Epidermal melanocyte (primary cell): Measurements from ENCODE around the gene SURF2.
A peak's percentile ranks its signal among the peaks of the same experiment; 100 is the strongest.

Experiments used
- DNase-seq: peaks from one replicate; pipeline ENCODE4 v3.0.0; 2011; ENCODE audit warnings: low spot score; ENCODE audit not compliant: insufficient read length

Gene SURF2

GRCh38 chr9:133397370-133397769 is 41.0 kb downstream of the SURF2 start:
- DNase-seq: peak; percentile 12

- peak; percentile 10 for DNase-seq
Measured at GRCh38 chr9:133397895-133398294, 41.5 kb downstream of the SURF2 start.

- peak; percentile 2 for DNase-seq
Measured at GRCh38 chr9:133400292-133400691, 43.9 kb downstream of the SURF2 start.

GRCh38 chr9:133401588-133401987 is 45.2 kb downstream of the SURF2 start:
- DNase-seq: peak; percentile 11

GRCh38 chr9:133402689-133403088 is 46.3 kb downstream of the SURF2 start:
- no peak for DNase-seq

- peak; percentile 11 for DNase-seq
Measured at GRCh38 chr9:133403766-133404453, 47.6 kb downstream of the SURF2 start.

GRCh38 chr9:133404454-133405002 is 48.2 kb downstream of the SURF2 start:
- no peak for DNase-seq

- DNase-seq: peak; percentile 11
Measured at GRCh38 chr9:133405508-133406438, 49.4 kb downstream of the SURF2 start.

GRCh38 chr9:133406480-133407307 is 50.3 kb downstream of the SURF2 start:
- peak; percentile 63 for DNase-seq

- DNase-seq: no peak
Measured at GRCh38 chr9:133408042-133408441, 51.7 kb downstream of the SURF2 start.
